ENCODE data around the gene SP140L. TPM values are rescaled to one million over a fixed set of nuclear protein-coding genes. Genes with fewer than 3 reads are reported as not detected.
"Not testable (repeated sequence)": the region's sequence is repeated elsewhere in the genome, so short reads cannot be mapped to it uniquely, and the experiment has no call there.

SP140L gene
- polyA plus RNA-seq, 4 donors = 11.8 to 15.4 (median 13.0) TPM

DNA sequence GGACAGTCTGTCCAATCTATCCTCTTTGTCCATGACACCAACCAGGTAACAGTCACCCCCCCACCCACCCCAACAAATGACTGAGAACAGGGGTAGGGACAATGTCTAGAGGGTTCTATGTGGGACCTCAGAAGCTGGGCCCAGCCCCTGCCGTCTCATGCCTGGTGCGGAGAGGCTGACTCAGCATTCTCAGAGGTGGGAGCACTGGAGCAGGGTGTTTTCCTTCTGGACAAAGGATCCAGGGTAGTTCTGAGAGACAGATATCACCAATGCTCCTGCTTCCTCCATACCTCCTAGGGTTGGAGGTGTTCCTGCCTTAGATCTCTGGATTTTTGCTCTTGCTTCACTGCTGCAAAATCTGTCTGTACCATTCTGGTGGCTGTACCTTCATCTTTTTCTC is 55.1 kb downstream of the SP140L start:
- no peaks in the 10 kb centered on the region for H3K9me3 ChIP-seq (ENCODE audit: control insufficient read depth in 2 of 2, insufficient read depth in 1 of 2, low read depth in 1 of 2, low read length in 1 of 2)
- H3K27me3 ChIP-seq (ENCODE audit: control insufficient read depth in 3 of 3, insufficient read depth in 3 of 3, low read length in 3 of 3) = no peaks in the 10 kb centered on the region
- no peak for DNase-seq
- no peak for FAIRE-seq
- H3K27ac ChIP-seq (ENCODE audit: low read depth in 1 of 3, low read length in 2 of 3) = no peak overlapping the region
- H3K4me3 ChIP-seq (ENCODE audit: low read depth in 1 of 3, low read length in 3 of 3) = no peak overlapping the region
- no peaks in the 10 kb centered on the region for H3K4me1 ChIP-seq (ENCODE audit: control insufficient read depth in 3 of 3, insufficient read depth in 2 of 3, low read depth in 1 of 3, low read length in 2 of 3)
- H3K36me3 ChIP-seq (ENCODE audit: control insufficient read depth in 3 of 3, insufficient read depth in 2 of 3, low read depth in 1 of 3, low read length in 3 of 3) = peaks cover 6 to 15% (median 8%) of the 10 kb centered on the region in 3 donors
- WGBS, 3 donors = 95 to 99% (median 96%) methylated on average over 2 of the region's 2 CpGs

DNA sequence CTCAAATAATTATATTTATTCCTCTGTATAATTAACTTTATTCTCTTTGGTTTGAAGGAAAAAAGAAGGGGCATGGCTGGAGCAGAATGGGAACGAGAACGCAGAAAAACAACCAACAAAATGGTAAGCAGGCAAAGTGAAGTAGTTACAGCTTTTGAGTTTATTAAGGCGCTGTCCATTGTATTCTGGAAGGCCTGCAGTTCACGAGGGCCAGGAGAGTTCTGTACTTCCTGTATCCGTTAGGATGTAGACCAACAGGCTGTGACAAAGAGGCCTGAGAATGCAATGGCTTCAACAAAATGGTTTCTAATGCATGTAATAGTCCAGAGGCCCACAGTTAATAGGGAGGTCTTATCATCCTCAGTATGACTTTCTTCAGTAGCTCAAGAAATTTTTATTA is 56.5 kb downstream of the SP140L start:
- DNase-seq = no peak
- Histone ChIP-seq H3K27ac (ENCODE audit: low read depth in 1 of 3, low read length in 2 of 3) (no peak overlapping the region), H3K4me1 (ENCODE audit: control insufficient read depth in 3 of 3, insufficient read depth in 2 of 3, low read depth in 1 of 3, low read length in 2 of 3) (no peaks in the 10 kb centered on the region), H3K27me3 (ENCODE audit: control insufficient read depth in 3 of 3, insufficient read depth in 3 of 3, low read length in 3 of 3) (no peaks in the 10 kb centered on the region), H3K4me3 (ENCODE audit: low read depth in 1 of 3, low read length in 3 of 3) (no peak overlapping the region), H3K36me3 (ENCODE audit: control insufficient read depth in 3 of 3, insufficient read depth in 2 of 3, low read depth in 1 of 3, low read length in 3 of 3) (peaks cover 6 to 18% (median 8%) of the 10 kb centered on the region in 3 donors), H3K9me3 (ENCODE audit: control insufficient read depth in 2 of 2, insufficient read depth in 1 of 2, low read depth in 1 of 2, low read length in 1 of 2) (no peaks in the 10 kb centered on the region)
- FAIRE-seq = no peak
- WGBS, 3 donors = 88 to 95% (median 93%) methylated on average over 5 of the region's 5 CpGs

DNA sequence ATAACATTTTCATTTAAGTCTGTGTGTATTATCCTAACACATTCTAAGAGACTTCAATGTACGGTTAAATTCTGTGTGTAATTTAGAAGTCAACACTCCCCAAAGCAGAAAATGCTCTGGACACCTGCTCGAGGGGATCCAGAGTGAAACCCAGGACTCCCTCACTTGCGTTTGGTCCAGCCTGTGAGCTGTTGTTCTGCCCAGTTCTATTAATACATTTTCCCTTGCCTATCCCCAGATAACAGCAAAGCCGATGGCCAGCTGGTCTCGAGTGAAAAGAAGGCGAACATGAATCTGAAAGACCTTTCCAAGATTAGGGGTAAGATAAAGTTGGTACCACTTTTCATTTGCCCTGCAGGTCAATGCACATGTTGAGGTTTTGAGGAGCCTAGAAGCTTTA is 58.0 kb downstream of the SP140L start:
- DNase-seq = no peak
- Histone ChIP-seq H3K4me1 (ENCODE audit: control insufficient read depth in 3 of 3, insufficient read depth in 2 of 3, low read depth in 1 of 3, low read length in 2 of 3) (no peaks in the 10 kb centered on the region), H3K27ac (ENCODE audit: low read depth in 1 of 3, low read length in 2 of 3) (no peak overlapping the region), H3K27me3 (ENCODE audit: control insufficient read depth in 3 of 3, insufficient read depth in 3 of 3, low read length in 3 of 3) (no peaks in the 10 kb centered on the region), H3K36me3 (ENCODE audit: control insufficient read depth in 3 of 3, insufficient read depth in 2 of 3, low read depth in 1 of 3, low read length in 3 of 3) (peaks cover 8 to 29% (median 11%) of the 10 kb centered on the region in 3 donors), H3K4me3 (ENCODE audit: low read depth in 1 of 3, low read length in 3 of 3) (no peak overlapping the region), H3K9me3 (ENCODE audit: control insufficient read depth in 2 of 2, insufficient read depth in 1 of 2, low read depth in 1 of 2, low read length in 1 of 2) (no peaks in the 10 kb centered on the region)
- no peak for FAIRE-seq
- WGBS, 3 donors = 94 to 97% (median 97%) methylated on average over 6 of the region's 6 CpGs

DNA sequence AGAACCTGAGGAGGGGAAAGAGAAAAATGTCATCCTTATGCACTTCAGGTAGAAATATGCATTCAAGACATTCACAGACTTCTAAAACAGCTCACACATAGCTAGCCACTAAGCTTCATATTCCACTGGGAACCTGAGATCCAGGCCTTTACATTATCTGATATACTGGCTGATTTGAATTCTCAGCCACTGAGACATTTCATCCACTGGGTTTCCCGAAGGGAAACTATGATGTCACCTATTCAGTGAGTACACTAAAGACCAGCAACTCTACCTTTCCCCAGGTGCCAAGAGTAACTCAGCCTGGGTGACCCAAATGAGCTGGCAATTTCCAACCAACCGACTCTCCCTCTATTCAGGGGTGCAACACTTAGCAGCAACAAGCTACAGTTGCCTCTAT is 67.3 kb downstream of the SP140L start:
- H3K4me3 ChIP-seq (ENCODE audit: low read depth in 1 of 3, low read length in 3 of 3) = no peak overlapping the region
- DNase-seq (no peak), FAIRE-seq (no peak)
- H3K4me1 ChIP-seq (ENCODE audit: control insufficient read depth in 3 of 3, insufficient read depth in 2 of 3, low read depth in 1 of 3, low read length in 2 of 3) = no peaks in the 10 kb centered on the region
- WGBS, 3 donors = 87 to 98% (median 93%) methylated on average over 2 of the region's 2 CpGs
- H3K27me3 ChIP-seq (ENCODE audit: control insufficient read depth in 3 of 3, insufficient read depth in 3 of 3, low read length in 3 of 3) = no peaks in the 10 kb centered on the region
- no peak overlapping the region for H3K27ac ChIP-seq (ENCODE audit: low read depth in 1 of 3, low read length in 2 of 3)
- H3K36me3 ChIP-seq (ENCODE audit: control insufficient read depth in 3 of 3, insufficient read depth in 2 of 3, low read depth in 1 of 3, low read length in 3 of 3) = peaks cover 4 to 20% (median 13%) of the 10 kb centered on the region in 3 donors
- peaks cover 0 to 12% of the 10 kb centered on the region in 2 donors for H3K9me3 ChIP-seq (ENCODE audit: control insufficient read depth in 2 of 2, insufficient read depth in 1 of 2, low read depth in 1 of 2, low read length in 1 of 2)

DNA sequence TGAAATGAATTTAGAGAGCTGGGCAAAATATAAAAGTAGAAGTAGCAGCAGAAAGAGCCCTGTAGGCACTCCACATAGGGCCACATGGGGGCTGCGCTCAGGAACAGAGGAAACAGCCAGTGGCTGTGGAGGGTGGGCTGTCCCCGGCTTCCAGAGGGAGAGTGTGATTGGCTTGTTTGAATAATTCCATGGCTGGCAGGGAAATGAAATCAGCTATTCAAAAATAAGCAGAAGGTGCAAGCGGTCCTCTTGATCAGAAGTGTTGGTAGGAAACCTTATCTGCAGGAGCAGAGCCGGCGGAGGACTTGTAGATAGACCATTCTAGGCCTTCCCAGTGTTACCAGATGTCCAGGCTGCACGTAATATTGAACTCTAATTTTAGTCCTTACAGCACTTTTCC is 71.7 kb downstream of the SP140L start:
- H3K4me1 ChIP-seq (ENCODE audit: control insufficient read depth in 3 of 3, insufficient read depth in 2 of 3, low read depth in 1 of 3, low read length in 2 of 3); H3K4me3 ChIP-seq (ENCODE audit: low read depth in 1 of 3, low read length in 3 of 3); H3K27ac ChIP-seq (ENCODE audit: low read depth in 1 of 3, low read length in 2 of 3); H3K27me3 ChIP-seq (ENCODE audit: control insufficient read depth in 3 of 3, insufficient read depth in 3 of 3, low read length in 3 of 3); FAIRE-seq; DNase-seq: not testable (repeated sequence)
- H3K9me3 ChIP-seq (ENCODE audit: control insufficient read depth in 2 of 2, insufficient read depth in 1 of 2, low read depth in 1 of 2, low read length in 1 of 2) = peaks cover 0 to 12% of the 10 kb centered on the region in 2 donors
- WGBS, 3 donors = 96 to 99% (median 96%) methylated on average over 6 of the region's 6 CpGs
- H3K36me3 ChIP-seq (ENCODE audit: control insufficient read depth in 3 of 3, insufficient read depth in 2 of 3, low read depth in 1 of 3, low read length in 3 of 3) = peaks cover 6 to 21% (median 8%) of the 10 kb centered on the region in 3 donors

DNA sequence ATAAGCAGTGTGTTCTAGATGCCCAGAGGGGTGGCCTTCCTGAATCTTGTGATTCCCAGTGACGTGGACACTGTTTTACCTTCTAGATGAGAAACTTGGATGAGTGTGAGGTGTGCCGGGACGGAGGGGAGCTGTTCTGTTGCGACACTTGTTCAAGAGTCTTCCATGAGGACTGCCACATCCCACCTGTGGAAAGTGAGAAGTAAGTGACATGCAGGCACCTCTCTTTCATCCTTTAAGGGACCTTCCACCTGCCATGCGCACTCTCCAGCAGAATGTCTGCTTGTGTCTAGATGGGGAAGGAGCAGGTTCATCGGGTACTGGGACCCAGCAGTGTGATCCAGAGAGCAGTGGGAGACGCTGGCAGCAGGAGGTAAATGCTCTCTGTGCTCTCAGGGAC is 73.0 kb downstream of the SP140L start:
- Histone ChIP-seq H3K36me3 (ENCODE audit: control insufficient read depth in 3 of 3, insufficient read depth in 2 of 3, low read depth in 1 of 3, low read length in 3 of 3) (peaks cover 2 to 27% (median 3%) of the 10 kb centered on the region in 3 donors), H3K9me3 (ENCODE audit: control insufficient read depth in 2 of 2, insufficient read depth in 1 of 2, low read depth in 1 of 2, low read length in 1 of 2) (peaks cover 0 to 12% of the 10 kb centered on the region in 2 donors), H3K4me1 (ENCODE audit: control insufficient read depth in 3 of 3, insufficient read depth in 2 of 3, low read depth in 1 of 3, low read length in 2 of 3) (no peaks in the 10 kb centered on the region), H3K27ac (ENCODE audit: low read depth in 1 of 3, low read length in 2 of 3) (no peak overlapping the region), H3K27me3 (ENCODE audit: control insufficient read depth in 3 of 3, insufficient read depth in 3 of 3, low read length in 3 of 3) (no peaks in the 10 kb centered on the region), H3K4me3 (ENCODE audit: low read depth in 1 of 3, low read length in 3 of 3) (no peak overlapping the region)
- WGBS, 3 donors = 92 to 98% (median 94%) methylated on average over 7 of the region's 7 CpGs
- DNase-seq (no peak), FAIRE-seq (no peak)

DNA sequence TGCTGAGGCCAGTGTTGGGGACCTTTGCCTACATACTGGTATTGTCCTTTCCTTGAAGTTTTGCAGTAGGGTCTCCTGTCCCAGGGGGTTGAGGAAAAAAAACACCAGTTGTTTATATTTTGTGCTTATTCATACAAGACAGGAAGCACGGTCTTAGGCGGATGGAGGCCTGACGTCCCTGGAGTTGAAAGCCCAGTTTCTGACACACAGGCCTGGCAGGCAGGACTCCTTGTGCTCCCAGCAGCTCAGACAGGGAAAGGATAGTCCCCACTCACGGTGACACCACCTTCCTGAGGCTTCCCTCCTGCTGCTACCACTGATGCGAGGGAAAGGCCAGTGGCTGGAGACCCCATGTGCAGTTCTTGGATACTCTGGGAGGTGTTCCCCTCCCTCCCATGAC is 73.5 kb downstream of the SP140L start:
- DNase-seq (no peak), FAIRE-seq (no peak)
- Histone ChIP-seq H3K9me3 (ENCODE audit: control insufficient read depth in 2 of 2, insufficient read depth in 1 of 2, low read depth in 1 of 2, low read length in 1 of 2) (peaks cover 0 to 10% of the 10 kb centered on the region in 2 donors), H3K27ac (ENCODE audit: low read depth in 1 of 3, low read length in 2 of 3) (no peak overlapping the region), H3K4me3 (ENCODE audit: low read depth in 1 of 3, low read length in 3 of 3) (no peak overlapping the region), H3K4me1 (ENCODE audit: control insufficient read depth in 3 of 3, insufficient read depth in 2 of 3, low read depth in 1 of 3, low read length in 2 of 3) (no peaks in the 10 kb centered on the region), H3K36me3 (ENCODE audit: control insufficient read depth in 3 of 3, insufficient read depth in 2 of 3, low read depth in 1 of 3, low read length in 3 of 3) (peaks cover 2 to 24% (median 3%) of the 10 kb centered on the region in 3 donors), H3K27me3 (ENCODE audit: control insufficient read depth in 3 of 3, insufficient read depth in 3 of 3, low read length in 3 of 3) (no peaks in the 10 kb centered on the region)
- WGBS, 3 donors = 73 to 91% (median 86%) methylated on average over 5 of the region's 5 CpGs

DNA sequence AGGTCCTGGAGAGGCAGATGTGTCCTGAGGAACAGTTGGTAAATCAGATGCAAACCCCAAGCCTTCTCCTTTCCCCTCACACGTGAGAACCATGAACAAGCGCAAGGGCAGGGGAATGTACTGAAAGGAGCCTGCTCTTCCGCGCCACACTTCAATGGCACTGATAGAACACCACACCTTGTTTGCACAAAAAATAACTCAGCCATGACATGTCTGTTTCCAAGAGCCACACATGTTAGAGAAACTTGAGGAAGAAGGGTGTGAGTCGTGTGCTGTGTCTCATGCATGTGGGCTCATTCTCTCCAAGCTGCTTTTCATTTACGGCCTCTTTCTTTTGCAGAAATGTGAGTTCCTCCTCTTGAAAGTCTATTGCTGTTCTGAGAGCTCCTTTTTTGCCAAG is 74.0 kb downstream of the SP140L start:
- H3K36me3 ChIP-seq (ENCODE audit: control insufficient read depth in 3 of 3, insufficient read depth in 2 of 3, low read depth in 1 of 3, low read length in 3 of 3) = peaks cover 2 to 19% (median 2%) of the 10 kb centered on the region in 3 donors
- DNase-seq; H3K27me3 ChIP-seq (ENCODE audit: control insufficient read depth in 3 of 3, insufficient read depth in 3 of 3, low read length in 3 of 3); H3K4me3 ChIP-seq (ENCODE audit: low read depth in 1 of 3, low read length in 3 of 3); H3K9me3 ChIP-seq (ENCODE audit: control insufficient read depth in 2 of 2, insufficient read depth in 1 of 2, low read depth in 1 of 2, low read length in 1 of 2); FAIRE-seq; H3K4me1 ChIP-seq (ENCODE audit: control insufficient read depth in 3 of 3, insufficient read depth in 2 of 3, low read depth in 1 of 3, low read length in 2 of 3); H3K27ac ChIP-seq (ENCODE audit: low read depth in 1 of 3, low read length in 2 of 3): not testable (repeated sequence)
- 96 to 100% (median 98%) methylated on average over 2 of the region's 6 CpGs for WGBS, 3 donors

DNA sequence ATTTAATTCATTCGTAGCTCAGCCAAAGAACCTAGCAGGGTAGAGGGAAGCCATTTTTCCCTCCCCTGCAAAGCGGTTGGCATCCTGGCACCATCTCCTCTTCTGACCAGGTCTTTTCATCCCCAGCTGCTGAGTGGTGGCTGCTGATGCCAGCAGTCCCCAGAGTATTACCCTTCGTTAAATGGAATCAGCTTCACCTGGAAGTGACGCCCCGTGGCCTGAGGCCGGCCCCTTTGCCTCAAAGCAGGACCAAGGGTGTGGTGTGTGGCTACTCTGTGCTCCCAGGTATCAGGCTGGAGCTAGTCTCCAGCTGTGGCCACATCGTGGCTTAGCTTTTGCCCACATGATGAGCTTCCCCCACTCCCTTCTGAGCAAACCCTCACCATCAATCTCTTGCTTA is 76.8 kb downstream of the SP140L start:
- Histone ChIP-seq H3K9me3 (ENCODE audit: control insufficient read depth in 2 of 2, insufficient read depth in 1 of 2, low read depth in 1 of 2, low read length in 1 of 2) (no peaks in the 10 kb centered on the region), H3K36me3 (ENCODE audit: control insufficient read depth in 3 of 3, insufficient read depth in 2 of 3, low read depth in 1 of 3, low read length in 3 of 3) (peaks cover 2 to 19% (median 2%) of the 10 kb centered on the region in 3 donors), H3K27me3 (ENCODE audit: control insufficient read depth in 3 of 3, insufficient read depth in 3 of 3, low read length in 3 of 3) (no peaks in the 10 kb centered on the region), H3K4me1 (ENCODE audit: control insufficient read depth in 3 of 3, insufficient read depth in 2 of 3, low read depth in 1 of 3, low read length in 2 of 3) (no peaks in the 10 kb centered on the region), H3K27ac (ENCODE audit: low read depth in 1 of 3, low read length in 2 of 3) (no peak overlapping the region), H3K4me3 (ENCODE audit: low read depth in 1 of 3, low read length in 3 of 3) (no peak overlapping the region)
- FAIRE-seq (no peak), DNase-seq (no peak)
- 93 to 97% (median 96%) methylated on average over 7 of the region's 7 CpGs for WGBS, 3 donors
